ENCODE results near the gene SLX4IP. TPM values are rescaled to one million over a fixed set of nuclear protein-coding genes. Genes with fewer than 3 reads are reported as not detected.

Gene SLX4IP
- total RNA-seq, 1 donor from 2014 or later = 2.6 TPM

- TF ChIP-seq, protein P1, sequence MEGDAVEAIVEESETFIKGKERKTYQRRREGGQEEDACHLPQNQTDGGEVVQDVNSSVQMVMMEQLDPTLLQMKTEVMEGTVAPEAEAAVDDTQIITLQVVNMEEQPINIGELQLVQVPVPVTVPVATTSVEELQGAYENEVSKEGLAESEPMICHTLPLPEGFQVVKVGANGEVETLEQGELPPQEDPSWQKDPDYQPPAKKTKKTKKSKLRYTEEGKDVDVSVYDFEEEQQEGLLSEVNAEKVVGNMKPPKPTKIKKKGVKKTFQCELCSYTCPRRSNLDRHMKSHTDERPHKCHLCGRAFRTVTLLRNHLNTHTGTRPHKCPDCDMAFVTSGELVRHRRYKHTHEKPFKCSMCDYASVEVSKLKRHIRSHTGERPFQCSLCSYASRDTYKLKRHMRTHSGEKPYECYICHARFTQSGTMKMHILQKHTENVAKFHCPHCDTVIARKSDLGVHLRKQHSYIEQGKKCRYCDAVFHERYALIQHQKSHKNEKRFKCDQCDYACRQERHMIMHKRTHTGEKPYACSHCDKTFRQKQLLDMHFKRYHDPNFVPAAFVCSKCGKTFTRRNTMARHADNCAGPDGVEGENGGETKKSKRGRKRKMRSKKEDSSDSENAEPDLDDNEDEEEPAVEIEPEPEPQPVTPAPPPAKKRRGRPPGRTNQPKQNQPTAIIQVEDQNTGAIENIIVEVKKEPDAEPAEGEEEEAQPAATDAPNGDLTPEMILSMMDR (conservative IDR thresholded peaks at IDR 0.05; ENCODE audit: low read depth, low read length) = no peak
- H3K4me3 ChIP-seq (ENCODE audit: low read depth, low read length) = no peak overlapping the region
- no peak for DNase-seq (ENCODE audit: low read depth)
Measured at GRCh38 chr20:10676518-10676917, 241.4 kb downstream of the SLX4IP start.

Other genes with a start within 250 kb of the SLX4IP start
- 0.22 and 1.4 TPM in 2 replicates for gene SNAP25, start 216.5 kb upstream of the SLX4IP start, total RNA-seq
- 5.1 and 8.8 TPM in 2 replicates for gene MKKS, start 1.1 kb upstream of the SLX4IP start, total RNA-seq
- 26.3 and 42.8 TPM in 2 replicates for gene JAG1, start 238.7 kb downstream of the SLX4IP start, total RNA-seq